GM19324 (cell line): ENCODE results near the gene CBX2.
"Not testable (repeated sequence)": the region's sequence is repeated elsewhere in the genome, so short reads cannot be mapped to it uniquely, and the experiment has no call there.

ENCODE experiments used
- ATAC-seq: cut with Tn5 transposase; IDR thresholded peaks from one replicate; pipeline ENCODE4 v1.9.1; 2021; ENCODE audit warnings: mild to moderate bottlenecking, moderate library complexity; ENCODE audit not compliant: unreplicated experiment, low FRiP score

Gene CBX2

GRCh38 chr17:79742589-79742918, 35.4 kb upstream of the CBX2 start:
- no peak for ATAC-seq

- ATAC-seq, result no peak
These were observed 34.9 kb upstream of the CBX2 start for GRCh38 chr17:79742951-79743476.

- no peak for ATAC-seq
These were observed 34.3 kb upstream of the CBX2 start for GRCh38 chr17:79743614-79744013.

- no peak for ATAC-seq
These were observed 32.3 kb upstream of the CBX2 start for GRCh38 chr17:79745641-79746105.

- ATAC-seq, result no peak
These were observed 30.9 kb upstream of the CBX2 start for GRCh38 chr17:79746889-79747507.

GRCh38 chr17:79747508-79748294, 30.2 kb upstream of the CBX2 start:
- no peak for ATAC-seq

- no peak for ATAC-seq
These were observed 29.5 kb upstream of the CBX2 start for GRCh38 chr17:79748295-79749099.

GRCh38 chr17:79749156-79749815, 28.7 kb upstream of the CBX2 start:
- ATAC-seq, result no peak

- ATAC-seq, result no peak
These were observed 28.0 kb upstream of the CBX2 start for GRCh38 chr17:79749958-79750357.

- ATAC-seq, result no peak
These were observed 27.1 kb upstream of the CBX2 start for GRCh38 chr17:79750650-79751545.

GRCh38 chr17:79752175-79752574, 25.8 kb upstream of the CBX2 start:
- no peak for ATAC-seq

GRCh38 chr17:79754370-79754769, 23.6 kb upstream of the CBX2 start:
- ATAC-seq, result no peak

GRCh38 chr17:79754903-79755302, 23.0 kb upstream of the CBX2 start:
- not testable (repeated sequence) for ATAC-seq

- ATAC-seq, result no peak
These were observed 22.4 kb upstream of the CBX2 start for GRCh38 chr17:79755591-79755990.

- no peak for ATAC-seq
These were observed 20.7 kb upstream of the CBX2 start for GRCh38 chr17:79757140-79757745.

GRCh38 chr17:79758271-79758670, 19.7 kb upstream of the CBX2 start:
- ATAC-seq, result no peak

GRCh38 chr17:79760197-79760906, 17.6 kb upstream of the CBX2 start:
- no peak for ATAC-seq

GRCh38 chr17:79761894-79762589, 15.9 kb upstream of the CBX2 start:
- ATAC-seq, result no peak
